ENCODE data around the gene AP3B1. TPM values are rescaled to one million over a fixed set of nuclear protein-coding genes. Genes with fewer than 3 reads are reported as not detected.

AP3B1 gene
- total and polyA plus RNA-seq, 2 donors (not counting 1 experiment from before 2014, with no cell fraction given), result 26.8 to 58.9 TPM

DNA sequence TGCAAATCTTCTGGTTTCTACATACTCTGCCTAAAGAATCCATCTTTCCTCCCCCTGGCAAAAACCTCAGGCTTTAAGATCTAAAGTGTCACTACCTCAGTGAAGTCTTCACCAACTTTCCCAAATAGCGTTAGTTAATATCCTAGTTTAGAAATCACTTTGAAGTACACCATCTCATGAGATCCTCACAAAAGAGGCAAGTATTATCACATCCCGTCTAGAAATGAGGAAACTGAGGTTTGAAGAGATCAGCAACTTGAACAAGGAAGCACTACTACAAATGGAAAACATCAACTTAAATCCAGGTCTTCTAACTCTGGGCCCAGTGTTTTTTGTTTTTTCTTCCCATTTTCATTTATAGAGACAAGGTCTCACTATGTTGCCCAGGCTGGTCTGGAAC, 4.6 kb downstream of the AP3B1 start:
- DNase-seq, result no peak
- no peak overlapping the region for H3K9ac ChIP-seq (ENCODE audit: low read length)
- Mint-ChIP-seq H3K4me3 (no peak overlapping the region), H3K9me3 (ENCODE audit: insufficient read depth) (no peaks in the 10 kb centered on the region), H3K27me3 (no peaks in the 10 kb centered on the region), H3K27ac (no peak overlapping the region), H3K4me1 (peaks cover 49% of the 10 kb centered on the region)
- peaks cover 13% of the 10 kb centered on the region for H4K20me1 ChIP-seq (ENCODE audit: control insufficient read depth, insufficient read depth, low read length, poor library complexity, severe bottlenecking)
- no peak overlapping the region for H3K27ac ChIP-seq (ENCODE audit: low read length in 2 of 2)
- CTCF ChIA-PET, result no interaction called here
- no peak overlapping the region for H3K4me3 ChIP-seq (ENCODE audit: control extremely low read depth in 1 of 5, extremely low read depth in 1 of 5, insufficient read depth in 1 of 5, low read depth in 2 of 5, low read length in 4 of 5)
- POLR2A ChIA-PET, result no interaction called here
- peaks cover 90% of the 10 kb centered on the region for H3K79me2 ChIP-seq (ENCODE audit: control insufficient read depth, insufficient read depth, low read length)
- no CpG with 5 or more reads among the region's 2 CpGs for WGBS (ENCODE audit: insufficient coverage)
- peaks cover 0 to 5% of the 10 kb centered on the region in 2 experiments for H3K36me3 ChIP-seq (replicated peaks in 1 of 2; ENCODE audit: control extremely low read depth in 1 of 2, control insufficient read depth in 1 of 2, extremely low read depth in 1 of 2, insufficient read depth in 2 of 2, low read length in 1 of 2)
- no peaks in the 10 kb centered on the region for H3K27me3 ChIP-seq (replicated peaks in 1 of 4; ENCODE audit: control extremely low read depth in 1 of 4, control insufficient read depth in 3 of 4, insufficient read depth in 4 of 4, low read length in 3 of 4)
- TF ChIP-seq CTCF (IDR thresholded peaks at IDR 0.05) (no peak), EZH2 (IDR thresholded peaks at IDR 0.05; ENCODE audit: borderline replicate concordance, insufficient read depth, low read depth, low read length, poor library complexity, severe bottlenecking) (no peak)
- intact Hi-C loops (cut with micrococcal nuclease), result loop anchor here (5.0 to 10.0 kb wide), 3 partner anchors 845 to 1227 kb away; partner anchors contain the start of gene JMY
- ATAC-seq (ENCODE audit: low read depth), result no peak
- no peak overlapping the region for H2AFZ ChIP-seq (ENCODE audit: insufficient read depth, low read depth, low read length, poor library complexity, severe bottlenecking)
- H3K4me2 ChIP-seq (replicated peaks; ENCODE audit: low read depth, low read length, poor library complexity, severe bottlenecking), result no peak overlapping the region
- H3K9me3 ChIP-seq (ENCODE audit: control extremely low read depth in 1 of 3, control insufficient read depth in 2 of 3, insufficient read depth in 1 of 3, low read length in 2 of 3), result no peaks in the 10 kb centered on the region
- peaks cover 6 to 8% of the 10 kb centered on the region in 2 donors for H3K4me1 ChIP-seq (ENCODE audit: control insufficient read depth in 2 of 2, insufficient read depth in 2 of 2, low read length in 2 of 2)

GRCh38 chr5:78288246-78288645, 6.3 kb downstream of the AP3B1 start:
- no peak overlapping the region for H3K4me2 ChIP-seq (replicated peaks; ENCODE audit: low read depth, low read length, poor library complexity, severe bottlenecking)
- POLR2A ChIA-PET, result no interaction called here

More at GRCh38 chr5:78288246-78288645, 6.3 kb downstream of the AP3B1 start:
- no peak overlapping the region for H3K27ac ChIP-seq (ENCODE audit: low read length in 2 of 2)
- H3K36me3 ChIP-seq (replicated peaks in 1 of 2; ENCODE audit: control extremely low read depth in 1 of 2, control insufficient read depth in 1 of 2, extremely low read depth in 1 of 2, insufficient read depth in 2 of 2, low read length in 1 of 2), result peaks cover 0 to 5% of the 10 kb centered on the region in 2 experiments
- H2AFZ ChIP-seq (ENCODE audit: insufficient read depth, low read depth, low read length, poor library complexity, severe bottlenecking), result no peak overlapping the region
- H3K4me1 Mint-ChIP-seq, result peaks cover 52% of the 10 kb centered on the region
- peaks cover 26% of the 10 kb centered on the region for H4K20me1 ChIP-seq (ENCODE audit: control insufficient read depth, insufficient read depth, low read length, poor library complexity, severe bottlenecking)
- no peak overlapping the region for H3K4me3 ChIP-seq (ENCODE audit: control extremely low read depth in 1 of 5, extremely low read depth in 1 of 5, insufficient read depth in 1 of 5, low read depth in 2 of 5, low read length in 4 of 5)
- no peaks in the 10 kb centered on the region for H3K27me3 ChIP-seq (replicated peaks in 1 of 4; ENCODE audit: control extremely low read depth in 1 of 4, control insufficient read depth in 3 of 4, insufficient read depth in 4 of 4, low read length in 3 of 4)
- H3K79me2 ChIP-seq (ENCODE audit: control insufficient read depth, insufficient read depth, low read length), result peaks cover 90% of the 10 kb centered on the region
- CTCF ChIA-PET, result interaction anchor here (1.4 kb wide), 1 partner anchor 78 kb away, joined by 3 read pairs; no protein-coding TSS in a partner anchor
- no peak overlapping the region for H3K27ac Mint-ChIP-seq
- H3K9me3 Mint-ChIP-seq (ENCODE audit: insufficient read depth), result no peaks in the 10 kb centered on the region
- DNase-seq (no peak), ATAC-seq (ENCODE audit: low read depth) (no peak)
- H3K9ac ChIP-seq (ENCODE audit: low read length), result no peak overlapping the region
- H3K9me3 ChIP-seq (ENCODE audit: control extremely low read depth in 1 of 3, control insufficient read depth in 2 of 3, insufficient read depth in 1 of 3, low read length in 2 of 3), result no peaks in the 10 kb centered on the region
- TF ChIP-seq EZH2 (IDR thresholded peaks at IDR 0.05; ENCODE audit: borderline replicate concordance, insufficient read depth, low read depth, low read length, poor library complexity, severe bottlenecking), result no peak
- no peak for TF ChIP-seq CTCF (IDR thresholded peaks at IDR 0.05)
- H3K27me3 Mint-ChIP-seq, result no peaks in the 10 kb centered on the region
- no CpG with 5 or more reads among the region's 3 CpGs for WGBS (ENCODE audit: insufficient coverage)
- peaks cover 0 to 2% of the 10 kb centered on the region in 2 donors for H3K4me1 ChIP-seq (ENCODE audit: control insufficient read depth in 2 of 2, insufficient read depth in 2 of 2, low read length in 2 of 2)
- intact Hi-C loops (cut with micrococcal nuclease), result no loop called here
- H3K4me3 Mint-ChIP-seq, result no peak overlapping the region
